ENCODE measurements around the gene ATP8B3. TPM values are rescaled to one million over a fixed set of nuclear protein-coding genes. Genes with fewer than 3 reads are reported as not detected.

The ATP8B3 gene
- total and polyA plus RNA-seq, 11 donors = 0.19 to 3.5 (median 0.72) TPM

GRCh38 chr19:1790054-1790792 is 21.9 kb downstream of the ATP8B3 start:
- ATAC-seq (no peak), DNase-seq (no peak)
- intact Hi-C loops (cut with DNase I) = loop anchor here in 2 of 10 donors (10.0 kb wide), 1 partner anchor 245 kb away; no protein-coding TSS in a partner anchor
- peak overlapping the region in 5 of 12 donors; percentile 33 to 46 (median 41) for H3K4me3 ChIP-seq
- H3K27ac ChIP-seq = no peak overlapping the region
- TF ChIP-seq POLR2A (IDR thresholded peaks at IDR 0.05) = no peak
- no peak for TF ChIP-seq CTCF (IDR thresholded peaks at IDR 0.05)
- WGBS, 4 donors = 27 to 42% (median 33%) methylated on average over 4 to 7 of the region's 7 CpGs
- no peaks in the 10 kb centered on the region for H3K9me3 ChIP-seq
- no peaks in the 10 kb centered on the region for H3K36me3 ChIP-seq
- H3K4me1 ChIP-seq = peaks cover 0 to 14% (median 0%) of the 10 kb centered on the region in 12 donors
- peaks cover 4 to 40% (median 20%) of the 10 kb centered on the region in 9 donors for H3K27me3 ChIP-seq

- peak overlapping the region in 10 of 12 donors; percentile 9 to 46 (median 29) for H3K4me3 ChIP-seq
- H3K4me1 ChIP-seq = peaks cover 0 to 14% (median 0%) of the 10 kb centered on the region in 12 donors
- intact Hi-C loops (cut with DNase I) = loop anchor here in 3 of 10 donors (5.0 to 10.0 kb wide), 2 partner anchors 38 to 245 kb away; no protein-coding TSS in a partner anchor
- peak overlapping the region in 1 of 12 donors; percentile 22 for H3K27ac ChIP-seq
- H3K9me3 ChIP-seq = no peaks in the 10 kb centered on the region
- H3K36me3 ChIP-seq = no peaks in the 10 kb centered on the region
- 18 to 40% (median 19%) methylated on average over 20 to 59 of the region's 59 CpGs for WGBS, 4 donors
- ATAC-seq = peak in 2 of 4 donors; percentile 31 to 53
- DNase-seq = no peak
- TF ChIP-seq POLR2A (IDR thresholded peaks at IDR 0.05) (no peak), CTCF (IDR thresholded peaks at IDR 0.05) (no peak)
- peaks cover 4 to 48% (median 21%) of the 10 kb centered on the region in 9 donors for H3K27me3 ChIP-seq
These were observed 22.6 kb downstream of the ATP8B3 start for GRCh38 chr19:1789261-1790041.

- no peak overlapping the region for H3K27ac ChIP-seq
- no peak overlapping the region for H3K4me3 ChIP-seq
- peaks cover 0 to 14% (median 0%) of the 10 kb centered on the region in 12 donors for H3K4me1 ChIP-seq
- H3K36me3 ChIP-seq = no peaks in the 10 kb centered on the region
- peaks cover 0 to 4% (median 1%) of the 10 kb centered on the region in 12 donors for H3K9me3 ChIP-seq
- WGBS, 4 donors = 65 to 71% (median 67%) methylated on average over 8 of the region's 8 CpGs
- intact Hi-C loops (cut with DNase I) = loop anchor here in 2 of 10 donors (5.0 kb wide), 1 partner anchor 40 kb away; no protein-coding TSS in a partner anchor
- DNase-seq (no peak), ATAC-seq (no peak)
- TF ChIP-seq CTCF (IDR thresholded peaks at IDR 0.05) (no peak), POLR2A (IDR thresholded peaks at IDR 0.05) (no peak)
- H3K27me3 ChIP-seq = peaks cover 4 to 69% (median 29%) of the 10 kb centered on the region in 9 donors
These were observed 25.0 kb downstream of the ATP8B3 start for GRCh38 chr19:1787116-1787515.

All from heart left ventricle (tissue), 16 donors.